GM19372 (cell line): ENCODE results near the gene GUCY1A1.

ENCODE experiments used
- ATAC-seq: cut with Tn5 transposase; IDR thresholded peaks from one replicate; pipeline ENCODE4 v1.9.1; 2021; ENCODE audit warnings: mild to moderate bottlenecking, low read depth, moderate library complexity; ENCODE audit not compliant: unreplicated experiment

The GUCY1A1 gene

DNA sequence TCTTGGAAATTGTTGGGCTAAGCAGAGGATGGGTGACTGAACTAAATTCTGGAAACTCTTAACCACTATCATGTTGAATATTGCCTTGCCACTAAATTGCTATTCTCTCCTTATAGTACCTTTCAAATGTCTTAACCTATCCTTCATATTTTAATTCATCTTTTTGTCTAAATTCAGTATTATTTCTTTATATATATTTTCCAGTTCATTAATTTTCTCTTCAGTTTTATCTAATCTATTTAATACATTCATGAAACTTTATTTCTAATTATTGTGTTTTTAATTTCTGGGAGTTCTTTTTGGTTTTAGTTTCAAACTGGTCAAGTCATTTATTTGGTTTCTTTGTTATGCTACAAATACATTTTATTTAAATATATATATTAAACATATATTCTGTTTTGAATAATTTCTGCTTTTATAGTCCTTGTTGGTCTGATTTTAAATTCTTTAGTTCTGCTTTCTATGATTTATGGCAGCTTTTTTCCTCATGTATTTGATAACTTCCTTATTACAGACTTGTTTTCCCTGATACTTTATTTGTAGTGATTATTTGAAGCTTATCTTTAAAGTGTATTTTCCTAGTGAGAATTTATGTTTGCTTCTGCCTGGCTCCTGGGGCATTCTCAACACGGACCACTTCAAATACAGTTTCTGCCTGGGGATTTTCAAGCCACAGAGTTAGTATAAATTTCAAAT, 8.5 kb upstream of the GUCY1A1 start:
- ATAC-seq, result no peak

DNA sequence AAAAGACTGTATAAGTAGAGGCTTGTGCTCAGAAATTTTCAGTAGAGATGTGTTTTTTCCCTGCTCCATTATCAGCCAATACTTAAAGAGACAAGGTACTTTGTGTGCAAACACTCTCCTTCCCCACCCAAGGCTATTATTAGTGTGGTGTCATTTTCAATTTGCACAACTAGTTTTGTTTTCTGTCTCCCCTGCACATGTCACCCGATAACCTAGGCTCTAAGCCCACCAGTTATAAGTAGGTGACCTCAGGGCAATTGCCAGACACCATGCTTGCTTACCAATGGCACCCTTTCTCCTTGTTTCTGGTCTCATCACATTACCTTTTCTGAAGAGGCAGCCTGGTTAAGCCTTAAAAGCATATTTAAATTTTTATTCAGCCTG, 8.0 kb upstream of the GUCY1A1 start:
- no peak for ATAC-seq

DNA sequence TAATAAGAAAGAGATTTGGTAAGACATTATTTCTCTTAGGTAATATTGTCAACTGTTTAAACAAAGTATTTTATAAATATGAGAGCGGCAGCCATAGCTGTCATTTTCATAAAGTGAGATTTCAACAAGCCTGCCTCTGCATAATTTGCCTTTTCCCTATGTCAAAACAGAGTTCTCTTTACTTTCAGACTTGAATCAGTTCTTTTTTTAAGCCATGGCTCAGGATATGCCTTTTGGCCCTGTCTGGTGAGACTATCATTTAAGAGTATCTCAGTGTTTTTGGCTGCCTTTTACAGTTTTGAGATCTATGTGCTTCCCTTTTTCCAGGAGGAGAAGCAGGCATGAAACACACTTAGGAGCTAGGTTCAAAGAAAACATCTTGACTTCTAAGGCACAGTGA, 7.5 kb upstream of the GUCY1A1 start:
- no peak for ATAC-seq

DNA sequence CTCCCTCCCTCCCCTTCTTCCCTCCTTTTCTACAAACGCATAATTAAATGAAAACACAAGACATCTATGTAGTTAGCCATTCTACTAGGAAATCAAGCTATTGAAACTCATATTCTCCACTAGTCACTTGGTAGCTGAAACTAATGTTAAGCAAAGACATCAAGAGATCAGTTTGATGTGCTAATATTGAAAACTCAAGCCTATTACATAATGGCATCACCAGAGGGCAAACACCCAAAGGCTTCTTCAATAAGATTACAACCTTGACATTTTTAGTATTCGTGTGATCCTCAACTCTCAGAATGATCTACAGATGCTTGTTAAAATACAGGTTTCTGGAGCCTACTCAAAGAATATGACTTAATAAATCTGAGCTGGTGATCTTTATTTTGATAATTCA, 6.2 kb upstream of the GUCY1A1 start:
- ATAC-seq, result no peak

DNA sequence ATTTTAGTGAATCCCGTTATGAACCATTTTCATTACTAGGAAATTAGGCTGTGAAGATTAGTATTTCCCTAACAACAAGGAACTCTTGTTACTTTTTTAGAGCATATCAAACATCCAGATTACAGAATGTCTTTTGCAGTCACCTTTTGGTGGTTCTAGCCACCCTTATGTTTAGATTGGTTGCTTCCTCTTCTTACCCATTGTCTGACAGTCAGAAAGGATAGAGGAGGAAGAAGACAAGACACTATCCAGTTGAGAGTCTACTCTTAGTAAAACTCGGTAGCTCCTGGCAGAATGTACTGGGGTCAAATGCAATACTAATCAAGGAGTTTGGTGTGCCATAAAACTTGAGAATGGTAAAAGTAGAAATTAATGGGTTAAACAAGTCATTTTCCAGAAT, 1.6 kb upstream of the GUCY1A1 start:
- ATAC-seq, result no peak

DNA sequence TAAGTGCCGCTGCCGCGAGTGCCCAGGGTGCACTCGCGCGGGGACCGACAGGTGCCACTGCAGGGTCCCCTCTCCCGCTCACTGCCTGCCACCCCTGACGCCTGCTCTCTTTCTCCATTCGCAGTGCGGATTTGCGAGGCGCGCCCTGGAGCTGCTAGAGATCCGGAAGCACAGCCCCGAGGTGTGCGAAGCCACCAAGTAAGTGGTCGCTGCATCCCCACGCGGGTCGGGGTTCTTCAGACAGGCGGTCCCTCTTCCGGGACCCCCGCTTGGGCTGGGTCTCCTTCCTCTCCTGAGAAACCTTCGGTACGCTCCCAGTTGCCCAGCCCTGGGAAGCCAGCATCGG, 547 bp downstream of the GUCY1A1 start:
- peak; percentile 61 for ATAC-seq

DNA sequence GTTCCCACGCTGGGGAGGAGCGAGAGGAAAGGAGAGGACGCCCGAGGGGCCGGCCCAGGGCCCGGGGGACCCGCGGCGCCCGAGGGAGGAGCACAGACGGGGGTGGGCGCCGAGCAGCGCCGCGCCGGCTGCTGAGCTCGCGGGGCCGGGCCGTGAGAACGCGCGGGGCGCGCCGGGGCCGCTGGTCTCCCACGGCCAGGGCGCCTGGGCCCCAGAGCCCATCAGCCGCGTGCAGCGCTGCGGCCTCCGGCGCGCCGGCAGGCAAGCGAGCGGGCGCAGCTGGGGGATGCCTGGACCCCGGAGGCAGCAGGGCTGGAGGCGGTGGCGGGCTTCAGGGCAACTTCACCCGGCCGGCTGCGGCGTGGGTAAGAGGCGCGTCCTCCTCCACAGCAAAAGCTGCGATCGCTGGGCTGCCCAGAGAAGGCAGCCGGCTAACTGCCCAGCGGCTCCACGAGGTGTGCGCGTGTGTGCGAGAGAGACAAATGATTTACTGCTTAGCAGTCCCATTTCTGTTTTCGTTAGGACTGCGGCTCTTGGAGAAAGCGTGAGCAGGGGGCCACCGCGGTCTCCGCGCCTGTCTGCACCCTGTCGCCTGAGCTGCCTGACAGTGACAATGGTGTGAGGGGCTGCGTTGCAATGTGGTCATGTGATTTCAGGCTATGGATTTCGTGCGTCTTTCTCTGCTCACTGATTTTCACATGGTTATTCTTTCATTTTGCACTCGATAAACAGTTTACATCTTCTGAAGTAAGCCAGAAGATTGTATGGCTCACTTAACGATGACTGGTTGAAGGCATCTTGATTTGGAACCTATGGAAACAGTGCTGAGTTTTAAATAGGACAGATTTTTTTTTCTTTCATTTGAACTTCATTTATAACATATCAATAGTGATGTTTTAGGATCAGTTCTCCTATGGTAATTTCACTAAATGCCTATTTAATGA, 1.2 kb downstream of the GUCY1A1 start:
- peak; percentile 45 for ATAC-seq

DNA sequence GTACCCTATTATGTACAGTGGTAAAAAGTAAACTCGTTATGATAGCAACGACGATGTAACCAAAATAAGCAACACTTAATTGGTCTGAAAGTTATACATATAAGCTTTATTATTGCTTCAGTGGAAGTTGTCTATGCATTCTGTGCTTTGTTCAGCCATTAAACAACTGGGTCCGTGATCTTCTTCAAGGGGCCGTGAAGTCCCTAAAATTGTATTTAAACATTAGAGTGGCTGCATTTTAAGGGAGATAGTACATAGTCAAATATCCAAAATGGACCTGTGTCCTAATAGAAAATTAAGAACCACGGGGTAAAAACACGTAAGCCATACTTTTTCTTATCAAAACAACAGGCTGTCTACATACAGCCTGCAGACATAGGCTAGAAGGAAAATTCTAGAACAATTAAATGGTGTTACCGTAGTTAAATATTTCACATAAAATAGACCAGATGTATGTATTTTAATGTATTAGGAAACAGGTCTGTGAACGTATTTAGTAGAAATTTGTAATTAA, 2.1 kb downstream of the GUCY1A1 start:
- ATAC-seq, result no peak

DNA sequence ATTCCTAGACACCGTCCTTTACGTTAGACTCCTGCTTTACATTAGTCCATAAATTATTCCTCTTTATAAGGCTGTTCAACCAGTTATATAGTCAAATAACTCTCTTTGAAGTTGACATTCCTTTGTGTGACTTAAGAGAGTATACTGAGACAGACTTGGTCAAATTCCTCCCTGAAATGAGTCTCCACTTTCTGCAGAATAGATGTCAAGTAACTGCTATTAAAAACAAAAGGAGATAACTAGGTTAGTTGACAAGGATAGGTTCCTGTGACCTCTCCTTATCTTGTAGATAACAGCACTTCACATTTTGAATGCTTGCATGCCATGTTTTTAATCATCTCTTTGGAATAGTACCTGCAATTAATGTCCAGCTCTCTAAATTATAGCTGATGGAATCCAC, 5.7 kb downstream of the GUCY1A1 start:
- no peak for ATAC-seq

DNA sequence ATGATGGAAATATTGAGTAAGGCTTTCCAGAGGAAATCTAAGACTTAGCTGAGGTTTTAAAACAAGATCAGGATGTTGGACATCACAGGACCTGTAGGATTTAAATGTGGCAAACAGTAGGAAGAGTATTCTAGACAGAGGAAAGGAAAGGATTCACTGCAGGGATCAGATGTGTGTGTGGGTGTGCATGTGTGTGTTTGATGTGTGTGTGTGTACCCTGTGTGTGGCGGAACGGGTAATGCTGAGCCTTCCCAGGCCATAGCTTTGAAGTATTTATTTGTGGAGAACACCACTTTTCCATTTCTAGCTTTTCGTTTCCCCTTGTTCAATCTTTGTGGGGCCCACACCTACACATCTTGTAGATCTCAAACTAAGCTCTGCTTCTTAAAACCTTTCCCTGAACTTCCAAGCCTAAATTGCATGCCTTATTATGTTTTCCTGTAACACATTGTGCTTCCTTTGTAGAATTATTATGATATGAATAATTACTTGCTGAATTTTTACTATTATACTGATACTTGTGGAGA, 6.9 kb downstream of the GUCY1A1 start:
- no peak for ATAC-seq

DNA sequence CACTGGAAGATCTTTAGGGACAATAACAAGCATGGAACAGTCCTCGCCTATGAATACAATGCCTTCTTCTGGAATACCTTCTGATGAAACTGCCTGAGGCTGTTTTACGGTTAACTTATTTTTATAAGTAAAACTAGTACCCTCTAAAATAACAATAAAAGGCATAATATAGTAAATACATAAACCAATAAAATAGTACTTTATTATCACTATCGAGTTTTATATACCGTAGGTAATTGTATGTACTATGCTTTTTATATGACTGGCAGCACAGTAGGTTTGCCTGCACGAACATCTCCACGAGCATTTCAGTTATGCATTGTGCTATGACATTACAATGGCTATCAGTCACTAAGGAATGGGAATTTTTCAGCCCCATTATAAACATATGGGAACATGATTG, 8.0 kb downstream of the GUCY1A1 start:
- ATAC-seq, result no peak

DNA sequence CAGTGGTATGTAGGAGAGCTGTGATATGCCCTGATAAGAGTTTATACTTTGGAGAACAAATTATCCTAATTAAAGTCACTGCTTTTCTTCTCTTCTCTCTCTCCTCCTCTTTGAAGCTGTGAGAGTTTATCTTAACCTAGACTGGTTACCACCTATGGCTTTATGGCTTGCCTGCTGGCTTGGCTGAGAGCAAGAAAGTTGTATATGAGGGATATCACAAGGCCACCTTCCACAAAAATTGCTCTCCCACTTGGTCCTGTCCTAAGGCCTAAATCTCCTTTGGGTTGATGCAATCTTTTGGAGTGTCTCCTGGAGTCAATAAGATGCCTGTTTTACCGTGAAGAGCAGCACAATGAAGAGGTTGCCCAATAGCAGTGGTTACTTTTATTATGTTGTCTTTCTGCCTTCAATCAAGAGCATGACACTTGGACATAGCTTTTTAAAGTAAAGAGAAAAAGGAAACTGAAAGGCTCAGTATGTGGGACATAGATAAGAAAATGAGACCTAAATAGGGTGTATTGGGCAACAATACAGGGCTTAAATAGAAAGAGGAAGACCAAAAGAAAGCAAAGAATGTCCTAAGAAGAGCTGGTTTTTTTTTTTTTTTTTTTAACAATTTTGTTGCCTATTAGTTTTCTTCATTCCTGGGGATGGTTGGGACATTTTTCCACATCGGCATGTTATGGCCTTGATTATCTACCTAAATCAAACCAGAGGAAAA, 9.2 kb downstream of the GUCY1A1 start:
- no peak for ATAC-seq

DNA sequence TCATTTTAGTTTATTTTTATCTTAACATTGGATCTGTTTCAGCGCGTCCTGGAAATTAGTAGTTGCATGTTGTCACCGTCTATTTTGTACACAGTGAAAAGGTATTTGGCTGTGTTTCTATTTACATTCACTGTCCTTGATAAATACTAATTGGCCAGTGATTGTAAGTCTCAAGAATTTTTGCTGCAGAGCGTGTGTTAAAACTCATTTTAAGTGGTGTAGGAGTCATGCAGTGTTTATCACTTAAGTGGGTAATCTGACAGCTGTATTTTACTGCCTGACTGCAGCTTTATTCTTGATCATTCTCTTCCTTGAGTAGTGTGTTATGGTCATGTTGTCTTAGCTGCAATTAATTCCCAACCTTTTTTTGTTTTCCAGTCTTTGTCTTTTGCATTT, 9.8 kb downstream of the GUCY1A1 start:
- ATAC-seq, result no peak

DNA sequence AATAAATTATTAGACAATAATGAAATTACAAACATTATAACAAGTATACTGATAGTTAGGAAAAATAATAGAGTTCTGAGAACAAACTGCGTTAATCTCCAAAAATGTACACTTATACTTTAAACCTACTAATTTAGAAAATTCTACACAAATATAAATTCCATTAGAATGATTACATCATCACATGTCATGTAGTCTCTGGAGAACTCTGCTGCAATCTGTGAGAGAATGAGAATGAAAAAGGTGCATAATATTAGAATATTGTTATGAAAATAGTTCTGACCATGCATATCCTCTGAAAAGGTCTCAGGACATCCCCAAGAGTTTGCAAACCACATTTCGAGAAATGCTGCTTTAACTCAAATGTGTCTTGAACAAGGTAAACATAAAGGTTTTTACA, 11.4 kb downstream of the GUCY1A1 start:
- ATAC-seq, result no peak

DNA sequence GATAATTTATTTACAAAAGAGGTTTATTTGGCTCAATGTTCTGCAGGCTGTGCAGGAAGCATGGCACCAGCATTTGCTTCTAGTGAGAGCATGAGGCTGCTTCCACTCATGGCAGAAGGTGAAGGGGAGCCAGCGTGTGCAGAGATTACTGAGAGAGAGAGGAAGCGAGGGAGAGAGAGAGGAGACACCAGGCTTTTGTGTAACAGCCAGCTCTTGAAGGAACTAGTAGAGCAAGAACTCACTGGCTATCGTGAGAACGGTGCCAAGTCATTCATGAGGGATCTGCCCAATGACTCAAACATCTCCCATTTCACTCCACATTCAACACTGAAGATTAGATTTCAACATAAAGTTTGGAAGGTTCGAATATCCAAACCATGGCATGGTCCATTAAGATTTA, 12.7 kb downstream of the GUCY1A1 start:
- no peak for ATAC-seq

DNA sequence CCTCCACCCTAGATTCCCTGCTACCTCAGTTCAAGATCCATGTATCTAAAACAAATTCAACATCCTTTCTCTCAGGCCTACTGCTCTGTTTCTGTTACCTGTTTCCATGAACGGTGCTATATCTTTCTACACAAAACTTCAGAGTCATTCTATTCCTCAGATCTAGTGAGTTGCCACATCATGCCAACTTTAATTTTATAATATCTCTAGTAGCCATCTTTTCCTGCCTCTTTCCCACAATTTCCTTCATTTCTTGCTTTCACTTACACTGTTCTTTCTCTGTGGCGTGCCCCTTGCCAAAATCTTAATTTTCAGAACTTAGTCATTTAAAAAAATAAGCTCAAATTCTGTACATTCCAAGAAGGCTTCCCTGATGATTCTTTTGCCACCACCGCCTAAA, 15.2 kb downstream of the GUCY1A1 start:
- ATAC-seq, result no peak

DNA sequence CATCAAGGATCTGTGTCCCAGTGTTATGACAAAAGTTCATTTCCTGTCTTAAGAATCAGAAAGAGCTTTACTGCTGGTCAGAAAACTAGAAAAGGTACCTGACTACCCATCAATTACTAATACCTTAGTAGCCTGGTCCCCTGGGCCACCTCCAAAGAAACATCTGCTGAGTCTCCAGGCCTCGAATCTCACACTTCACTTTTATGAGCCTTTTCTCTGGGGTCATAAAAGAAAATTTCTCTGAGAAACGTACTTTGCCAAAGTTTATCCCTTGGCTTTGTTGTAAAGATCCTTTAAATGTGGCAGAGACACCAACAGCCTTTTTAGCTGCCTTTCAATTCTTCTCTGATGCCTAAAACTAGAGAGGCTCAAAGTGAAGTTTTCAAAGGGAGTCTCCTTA, 17.8 kb downstream of the GUCY1A1 start:
- ATAC-seq, result no peak

DNA sequence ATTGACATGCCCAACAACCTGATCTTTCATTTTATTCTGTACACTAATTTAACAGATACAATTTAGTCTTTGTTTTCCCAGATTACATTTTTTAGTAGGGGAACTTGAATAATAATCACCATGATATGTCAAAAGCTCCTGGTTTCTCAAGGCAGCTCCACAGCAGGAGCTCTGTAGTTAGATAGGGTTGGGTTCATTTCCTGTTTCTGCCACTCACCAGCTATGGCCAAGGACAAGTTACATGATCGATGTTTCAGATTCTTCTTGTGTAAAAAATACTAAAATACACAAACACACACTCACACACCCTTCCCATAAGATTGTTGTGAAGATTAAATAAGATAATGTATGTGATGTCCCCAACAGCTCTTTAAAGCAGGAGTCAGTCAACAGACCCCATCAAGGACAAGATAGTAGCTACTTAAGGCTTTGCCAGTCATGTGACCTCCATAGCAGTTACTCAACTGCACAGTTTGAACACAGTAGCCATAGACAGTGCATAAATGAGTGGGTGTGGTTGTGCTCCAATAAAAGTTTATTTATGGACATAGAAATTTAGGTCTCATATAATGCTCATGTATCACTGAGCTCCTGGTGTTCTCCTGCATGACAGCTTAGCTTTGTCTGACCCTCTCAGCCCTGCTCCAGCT, 18.4 kb downstream of the GUCY1A1 start:
- ATAC-seq, result no peak

DNA sequence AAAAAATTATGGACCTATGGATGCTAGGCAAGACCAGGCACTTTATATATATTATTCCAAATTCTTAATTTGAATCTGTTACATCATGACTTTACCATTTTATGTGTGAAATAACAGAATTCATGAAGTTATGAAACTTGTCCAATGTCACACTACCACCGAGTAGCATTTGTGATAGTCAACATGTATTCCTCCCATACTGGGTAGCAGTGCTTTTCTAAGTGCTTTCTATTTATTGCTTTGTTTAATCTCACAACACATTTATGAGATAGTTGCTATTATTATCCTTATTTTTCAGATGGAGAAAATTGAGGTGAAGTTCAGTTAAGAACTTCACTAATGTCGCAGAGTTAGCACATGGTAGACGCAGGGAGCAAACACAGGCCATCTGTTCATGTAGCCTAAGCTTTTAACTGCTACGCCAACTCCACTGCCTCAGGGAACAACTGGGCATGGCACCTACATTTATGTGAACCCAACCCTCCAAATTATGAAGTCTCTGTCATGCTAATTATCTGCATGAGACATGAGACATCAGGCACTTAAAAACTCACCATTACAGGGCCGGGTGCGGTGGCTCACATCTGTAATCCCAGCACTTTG, 20.8 kb downstream of the GUCY1A1 start:
- no peak for ATAC-seq

DNA sequence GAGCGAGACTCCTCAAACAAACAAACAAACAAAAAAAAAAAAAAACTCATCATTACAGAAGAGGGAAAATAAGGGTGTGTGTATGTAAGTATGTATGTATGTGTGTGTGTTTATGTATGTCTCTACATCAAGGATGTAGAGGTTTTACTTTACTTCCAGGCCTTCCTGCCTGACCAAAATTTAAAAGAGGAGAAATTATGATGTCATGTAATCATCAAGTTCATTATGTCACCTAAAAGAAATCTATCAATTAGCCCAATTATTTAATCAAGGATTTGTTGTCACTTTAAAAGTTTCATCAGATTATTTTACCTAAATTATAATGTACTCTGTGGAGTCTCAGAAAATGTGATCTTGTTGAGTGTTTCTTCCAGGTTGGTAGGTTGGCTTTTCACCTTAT, 21.6 kb downstream of the GUCY1A1 start:
- no peak for ATAC-seq
